ENCODE measurements around the gene FOXP1.

The FOXP1 gene

GRCh38 chr3:71409352-71409751, 174.2 kb downstream of the FOXP1 start:
- no peak overlapping the region for H3K9ac ChIP-seq (ENCODE audit: low read depth, low read length)
- H3K4me1 ChIP-seq (ENCODE audit: control insufficient read depth, insufficient read depth, low read length) = peaks cover 5% of the 10 kb centered on the region
- H3K4me3 ChIP-seq (ENCODE audit: low read depth, low read length) = no peak overlapping the region
- no peaks in the 10 kb centered on the region for H3K36me3 ChIP-seq (ENCODE audit: control insufficient read depth, insufficient read depth, low read length)
- no peaks in the 10 kb centered on the region for H3K9me3 ChIP-seq (ENCODE audit: control insufficient read depth, insufficient read depth, low read length)
- H3K27me3 ChIP-seq (ENCODE audit: control insufficient read depth, insufficient read depth, low read length) = no peaks in the 10 kb centered on the region

- no peak overlapping the region for H3K9ac ChIP-seq (ENCODE audit: low read depth, low read length)
- H3K4me1 ChIP-seq (ENCODE audit: control insufficient read depth, insufficient read depth, low read length) = peaks cover 5% of the 10 kb centered on the region
- H3K9me3 ChIP-seq (ENCODE audit: control insufficient read depth, insufficient read depth, low read length) = no peaks in the 10 kb centered on the region
- H3K4me3 ChIP-seq (ENCODE audit: low read depth, low read length) = no peak overlapping the region
- H3K36me3 ChIP-seq (ENCODE audit: control insufficient read depth, insufficient read depth, low read length) = no peaks in the 10 kb centered on the region
- H3K27me3 ChIP-seq (ENCODE audit: control insufficient read depth, insufficient read depth, low read length) = no peaks in the 10 kb centered on the region
Measured at GRCh38 chr3:71408903-71409302, 174.6 kb downstream of the FOXP1 start.

GRCh38 chr3:71407823-71408222, 175.7 kb downstream of the FOXP1 start:
- no peaks in the 10 kb centered on the region for H3K36me3 ChIP-seq (ENCODE audit: control insufficient read depth, insufficient read depth, low read length)
- no peaks in the 10 kb centered on the region for H3K27me3 ChIP-seq (ENCODE audit: control insufficient read depth, insufficient read depth, low read length)
- H3K4me1 ChIP-seq (ENCODE audit: control insufficient read depth, insufficient read depth, low read length) = peaks cover 5% of the 10 kb centered on the region
- H3K9ac ChIP-seq (ENCODE audit: low read depth, low read length) = no peak overlapping the region
- H3K9me3 ChIP-seq (ENCODE audit: control insufficient read depth, insufficient read depth, low read length) = no peaks in the 10 kb centered on the region
- no peak overlapping the region for H3K4me3 ChIP-seq (ENCODE audit: low read depth, low read length)

DNA sequence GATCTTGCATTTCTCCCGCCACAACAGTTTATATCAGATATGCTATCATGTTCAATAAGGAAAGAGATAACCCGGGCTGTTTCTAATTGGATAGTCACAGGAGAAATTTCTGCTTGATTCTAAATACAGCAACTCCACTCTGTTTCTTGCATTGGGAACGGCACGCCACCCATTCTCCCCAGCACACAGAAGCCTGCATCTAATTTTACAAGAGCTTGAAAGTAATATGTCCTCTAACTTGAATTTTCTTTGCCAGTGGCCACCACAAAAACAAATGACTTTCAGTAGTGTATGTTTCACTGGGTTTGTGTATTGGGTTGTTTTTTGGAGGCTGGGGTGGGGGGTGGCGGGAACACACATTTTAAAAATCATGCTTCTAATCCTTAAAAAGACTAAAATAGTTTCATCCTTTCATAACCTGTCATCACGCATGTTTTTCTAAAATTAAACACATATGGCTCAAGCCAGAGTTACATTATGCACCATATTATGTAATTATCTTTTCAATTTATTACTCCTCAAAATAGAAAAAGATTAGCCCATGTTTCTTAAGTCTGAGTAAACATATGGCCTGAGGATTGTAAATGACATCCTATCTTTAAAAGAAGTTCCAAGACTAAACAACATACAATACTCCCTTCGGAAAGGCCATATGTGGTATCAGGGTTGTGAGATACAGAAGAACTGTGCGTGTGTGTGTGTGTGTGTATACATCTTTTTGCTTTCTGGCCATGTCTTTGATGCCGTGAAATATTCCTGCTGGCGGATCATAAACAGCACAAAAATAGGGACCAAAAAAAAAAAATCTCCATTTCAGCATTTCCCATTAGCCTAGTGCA, 176.3 kb downstream of the FOXP1 start:
- Histone ChIP-seq H3K36me3 (ENCODE audit: control insufficient read depth, insufficient read depth, low read length) (no peaks in the 10 kb centered on the region), H3K9ac (ENCODE audit: low read depth, low read length) (no peak overlapping the region), H3K4me3 (ENCODE audit: low read depth, low read length) (no peak overlapping the region), H3K9me3 (ENCODE audit: control insufficient read depth, insufficient read depth, low read length) (no peaks in the 10 kb centered on the region), H3K4me1 (ENCODE audit: control insufficient read depth, insufficient read depth, low read length) (peaks cover 5% of the 10 kb centered on the region), H3K27me3 (ENCODE audit: control insufficient read depth, insufficient read depth, low read length) (no peaks in the 10 kb centered on the region)

GRCh38 chr3:71402911-71403310, 180.6 kb downstream of the FOXP1 start:
- H3K4me3 ChIP-seq (ENCODE audit: low read depth, low read length) = no peak overlapping the region
- H3K27me3 ChIP-seq (ENCODE audit: control insufficient read depth, insufficient read depth, low read length) = no peaks in the 10 kb centered on the region
- no peaks in the 10 kb centered on the region for H3K9me3 ChIP-seq (ENCODE audit: control insufficient read depth, insufficient read depth, low read length)
- H3K9ac ChIP-seq (ENCODE audit: low read depth, low read length) = no peak overlapping the region
- no peaks in the 10 kb centered on the region for H3K36me3 ChIP-seq (ENCODE audit: control insufficient read depth, insufficient read depth, low read length)
- H3K4me1 ChIP-seq (ENCODE audit: control insufficient read depth, insufficient read depth, low read length) = peaks cover 3% of the 10 kb centered on the region

DNA sequence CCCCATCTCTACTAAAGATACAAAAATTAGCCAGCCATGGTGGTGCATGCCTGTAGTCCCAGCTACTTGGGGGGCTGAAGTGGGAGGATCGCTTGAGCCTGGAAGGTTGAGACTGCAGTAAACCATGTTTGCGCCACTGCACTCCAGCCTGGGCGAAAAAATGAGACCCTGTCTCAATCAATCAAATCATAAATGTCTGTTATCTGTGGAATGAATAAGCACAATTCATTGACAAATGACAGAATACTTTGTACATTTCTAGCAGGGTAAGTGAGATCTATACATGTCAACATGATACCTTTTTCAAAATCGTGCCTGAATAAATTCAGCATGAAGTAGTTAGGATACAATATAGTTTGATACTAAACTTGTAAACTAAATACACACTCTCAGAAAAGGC, 181.2 kb downstream of the FOXP1 start:
- H3K27me3 ChIP-seq (ENCODE audit: control insufficient read depth, insufficient read depth, low read length) = no peaks in the 10 kb centered on the region
- no peaks in the 10 kb centered on the region for H3K36me3 ChIP-seq (ENCODE audit: control insufficient read depth, insufficient read depth, low read length)
- H3K4me3 ChIP-seq (ENCODE audit: low read depth, low read length) = no peak overlapping the region
- no peaks in the 10 kb centered on the region for H3K9me3 ChIP-seq (ENCODE audit: control insufficient read depth, insufficient read depth, low read length)
- H3K4me1 ChIP-seq (ENCODE audit: control insufficient read depth, insufficient read depth, low read length) = no peaks in the 10 kb centered on the region
- H3K9ac ChIP-seq (ENCODE audit: low read depth, low read length) = no peak overlapping the region

- no peaks in the 10 kb centered on the region for H3K4me1 ChIP-seq (ENCODE audit: control insufficient read depth, insufficient read depth, low read length)
- no peaks in the 10 kb centered on the region for H3K27me3 ChIP-seq (ENCODE audit: control insufficient read depth, insufficient read depth, low read length)
- no peak overlapping the region for H3K9ac ChIP-seq (ENCODE audit: low read depth, low read length)
- no peaks in the 10 kb centered on the region for H3K9me3 ChIP-seq (ENCODE audit: control insufficient read depth, insufficient read depth, low read length)
- no peak overlapping the region for H3K4me3 ChIP-seq (ENCODE audit: low read depth, low read length)
- H3K36me3 ChIP-seq (ENCODE audit: control insufficient read depth, insufficient read depth, low read length) = no peaks in the 10 kb centered on the region
Measured at GRCh38 chr3:71401695-71402231, 181.8 kb downstream of the FOXP1 start.

GRCh38 chr3:71400986-71401451, 182.5 kb downstream of the FOXP1 start:
- H3K4me1 ChIP-seq (ENCODE audit: control insufficient read depth, insufficient read depth, low read length) = no peaks in the 10 kb centered on the region
- H3K27me3 ChIP-seq (ENCODE audit: control insufficient read depth, insufficient read depth, low read length) = no peaks in the 10 kb centered on the region
- H3K9ac ChIP-seq (ENCODE audit: low read depth, low read length) = no peak overlapping the region
- no peaks in the 10 kb centered on the region for H3K9me3 ChIP-seq (ENCODE audit: control insufficient read depth, insufficient read depth, low read length)
- H3K4me3 ChIP-seq (ENCODE audit: low read depth, low read length) = no peak overlapping the region
- no peaks in the 10 kb centered on the region for H3K36me3 ChIP-seq (ENCODE audit: control insufficient read depth, insufficient read depth, low read length)

DNA sequence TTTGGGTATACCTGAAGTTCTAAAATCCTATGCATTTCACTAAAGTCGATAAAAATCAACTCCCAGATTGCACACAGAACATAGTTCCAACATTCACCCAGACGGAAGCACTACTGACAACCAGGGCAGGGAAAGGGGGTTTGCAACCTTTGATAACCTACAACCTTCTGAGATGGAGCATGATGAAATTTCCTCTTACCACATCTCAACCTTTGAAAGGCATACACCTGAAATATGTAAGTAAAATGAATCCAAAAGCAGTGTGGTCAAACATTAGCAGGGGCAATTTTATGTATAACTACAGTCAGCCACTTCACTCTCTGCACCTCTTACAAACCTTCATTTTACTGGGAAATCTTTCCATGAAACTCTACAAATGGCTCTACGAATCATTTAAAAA, 184.1 kb downstream of the FOXP1 start:
- no peak overlapping the region for H3K4me3 ChIP-seq (ENCODE audit: low read depth, low read length)
- no peaks in the 10 kb centered on the region for H3K9me3 ChIP-seq (ENCODE audit: control insufficient read depth, insufficient read depth, low read length)
- no peak overlapping the region for H3K9ac ChIP-seq (ENCODE audit: low read depth, low read length)
- no peaks in the 10 kb centered on the region for H3K27me3 ChIP-seq (ENCODE audit: control insufficient read depth, insufficient read depth, low read length)
- no peaks in the 10 kb centered on the region for H3K4me1 ChIP-seq (ENCODE audit: control insufficient read depth, insufficient read depth, low read length)
- no peaks in the 10 kb centered on the region for H3K36me3 ChIP-seq (ENCODE audit: control insufficient read depth, insufficient read depth, low read length)

- Histone ChIP-seq H3K9me3 (ENCODE audit: control insufficient read depth, insufficient read depth, low read length) (no peaks in the 10 kb centered on the region), H3K27me3 (ENCODE audit: control insufficient read depth, insufficient read depth, low read length) (no peaks in the 10 kb centered on the region), H3K4me1 (ENCODE audit: control insufficient read depth, insufficient read depth, low read length) (no peaks in the 10 kb centered on the region), H3K9ac (ENCODE audit: low read depth, low read length) (no peak overlapping the region), H3K36me3 (ENCODE audit: control insufficient read depth, insufficient read depth, low read length) (no peaks in the 10 kb centered on the region), H3K4me3 (ENCODE audit: low read depth, low read length) (no peak overlapping the region)
Measured at GRCh38 chr3:71398157-71398836, 185.2 kb downstream of the FOXP1 start.

DNA sequence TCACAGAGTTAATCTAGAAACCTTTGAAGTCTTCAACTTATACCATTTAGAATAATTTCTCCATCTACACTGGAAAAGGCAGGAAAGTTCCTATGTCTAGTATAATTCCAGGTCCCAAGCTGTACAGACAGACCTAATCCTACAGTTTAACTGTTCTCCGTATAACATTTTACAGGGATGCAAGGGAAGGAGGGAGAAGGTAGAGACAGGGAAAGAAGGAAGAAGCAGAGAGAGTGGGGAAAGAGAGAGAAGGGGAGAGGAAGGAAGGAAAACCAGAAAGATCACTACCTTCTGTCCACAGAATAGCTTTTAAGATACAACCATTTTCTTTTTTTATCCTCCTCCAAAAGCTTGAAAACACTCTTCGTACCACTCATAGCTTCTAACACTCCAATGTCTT, 185.8 kb downstream of the FOXP1 start:
- H3K36me3 ChIP-seq (ENCODE audit: control insufficient read depth, insufficient read depth, low read length) = no peaks in the 10 kb centered on the region
- no peak overlapping the region for H3K4me3 ChIP-seq (ENCODE audit: low read depth, low read length)
- no peaks in the 10 kb centered on the region for H3K9me3 ChIP-seq (ENCODE audit: control insufficient read depth, insufficient read depth, low read length)
- H3K9ac ChIP-seq (ENCODE audit: low read depth, low read length) = no peak overlapping the region
- no peaks in the 10 kb centered on the region for H3K27me3 ChIP-seq (ENCODE audit: control insufficient read depth, insufficient read depth, low read length)
- H3K4me1 ChIP-seq (ENCODE audit: control insufficient read depth, insufficient read depth, low read length) = no peaks in the 10 kb centered on the region

GRCh38 chr3:71397046-71397445, 186.5 kb downstream of the FOXP1 start:
- H3K9me3 ChIP-seq (ENCODE audit: control insufficient read depth, insufficient read depth, low read length) = no peaks in the 10 kb centered on the region
- no peaks in the 10 kb centered on the region for H3K36me3 ChIP-seq (ENCODE audit: control insufficient read depth, insufficient read depth, low read length)
- H3K4me3 ChIP-seq (ENCODE audit: low read depth, low read length) = no peak overlapping the region
- H3K4me1 ChIP-seq (ENCODE audit: control insufficient read depth, insufficient read depth, low read length) = no peaks in the 10 kb centered on the region
- H3K9ac ChIP-seq (ENCODE audit: low read depth, low read length) = no peak overlapping the region
- no peaks in the 10 kb centered on the region for H3K27me3 ChIP-seq (ENCODE audit: control insufficient read depth, insufficient read depth, low read length)

Measured in iPS-15b (cell line).